GM19397 (cell line): ENCODE data around the gene STX11.
A peak's percentile ranks its signal among the peaks of the same experiment; 100 is the strongest.
"Not testable (repeated sequence)": the region's sequence is repeated elsewhere in the genome, so short reads cannot be mapped to it uniquely, and the experiment has no call there.

ENCODE experiments used
- ATAC-seq: cut with Tn5 transposase; IDR thresholded peaks from one replicate; pipeline ENCODE4 v1.9.1; 2021; ENCODE audit warnings: mild to moderate bottlenecking, moderate library complexity; ENCODE audit not compliant: unreplicated experiment

Gene STX11

GRCh38 chr6:144149894-144150709 lies at the start of gene STX11:
STX11 (plus strand) TSS chr6:144150517; CDS start chr6:144186628, 36,111 bp downstream.
- ATAC-seq, result peak; percentile 76

GRCh38 chr6:144103026-144103563 lies 47.2 kb upstream of the STX11 start:
- no peak for ATAC-seq

GRCh38 chr6:144104488-144104887 lies 45.8 kb upstream of the STX11 start:
- no peak for ATAC-seq

GRCh38 chr6:144104898-144105487 lies 45.3 kb upstream of the STX11 start:
- ATAC-seq, result no peak

GRCh38 chr6:144106206-144106605 lies 44.1 kb upstream of the STX11 start:
- ATAC-seq, result no peak

- no peak for ATAC-seq
Observed at GRCh38 chr6:144110210-144110609, 40.1 kb upstream of the STX11 start.

- no peak for ATAC-seq
Observed at GRCh38 chr6:144113366-144113765, 37.0 kb upstream of the STX11 start.

GRCh38 chr6:144115219-144115618 lies 35.1 kb upstream of the STX11 start:
- ATAC-seq, result no peak

GRCh38 chr6:144119376-144119775 lies 30.9 kb upstream of the STX11 start:
- ATAC-seq, result no peak

GRCh38 chr6:144122861-144123260 lies 27.5 kb upstream of the STX11 start:
- no peak for ATAC-seq

- ATAC-seq, result no peak
Observed at GRCh38 chr6:144123421-144123820, 26.9 kb upstream of the STX11 start.

- no peak for ATAC-seq
Observed at GRCh38 chr6:144123836-144124235, 26.5 kb upstream of the STX11 start.

GRCh38 chr6:144127097-144127496 lies 23.2 kb upstream of the STX11 start:
- ATAC-seq, result no peak

- no peak for ATAC-seq
Observed at GRCh38 chr6:144129469-144129868, 20.8 kb upstream of the STX11 start.

GRCh38 chr6:144131248-144131709 lies 19.0 kb upstream of the STX11 start:
- no peak for ATAC-seq

- ATAC-seq, result not testable (repeated sequence)
Observed at GRCh38 chr6:144132167-144132690, 18.1 kb upstream of the STX11 start.

- no peak for ATAC-seq
Observed at GRCh38 chr6:144133225-144133821, 17.0 kb upstream of the STX11 start.

- no peak for ATAC-seq
Observed at GRCh38 chr6:144134176-144134575, 16.1 kb upstream of the STX11 start.

- no peak for ATAC-seq
Observed at GRCh38 chr6:144134737-144135136, 15.6 kb upstream of the STX11 start.

GRCh38 chr6:144138542-144138941 lies 11.8 kb upstream of the STX11 start:
- ATAC-seq, result no peak

- no peak for ATAC-seq
Observed at GRCh38 chr6:144139817-144140216, 10.5 kb upstream of the STX11 start.
